ENCODE measurements around the gene CRY2. TPM values are rescaled to one million over a fixed set of nuclear protein-coding genes. Genes with fewer than 3 reads are reported as not detected.

CRY2 gene
- 10 to 100 TPM; 36.4 to 85.9 (median 37.9) TPM for total RNA-seq

- Histone ChIP-seq H3K36me3 (no peaks in the 10 kb centered on the region), H3K9me3 (no peaks in the 10 kb centered on the region), H3K4me3 (peak within 1 kb of the TSS; percentile 88 to 97 (median 95)), H3K27me3 (no peaks in the 10 kb centered on the region), H3K4me1 (peaks cover 54 to 56% of the 10 kb centered on the region in 2 donors), H3K27ac (peak within 1 kb of the TSS; percentile 98 to 99 (median 99))
- DNase-seq (peak; percentile 98 to 99), ATAC-seq (peak; percentile 81 to 82)
- TF ChIP-seq CTCF (IDR thresholded peaks at IDR 0.05 in 4 of 5, conservative IDR thresholded peaks at IDR 0.05 in 1 of 5) (no peak), POLR2A (IDR thresholded peaks at IDR 0.05) (peak; percentile 99)
- intact Hi-C loops (cut with DNase I; ENCODE audit: low total_unique reads): loop anchor here (1.0 to 10.0 kb wide), 4 partner anchors 42 to 180 kb away; partner anchors contain the start of genes CHST1 and SLC35C1
- in situ Hi-C loops (cut with MboI; ENCODE audit: low sequenced_read_pairs in 4 of 4): loop anchor here in 2 of 4 donors (5.0 to 10.0 kb wide), 2 partner anchors 68 to 70 kb away; partner anchors contain the start of gene PEX16 (in 2 of the 2)
Observed at GRCh38 chr11:45846974-45847910, at the start of gene CRY2. CRY2 (plus strand) TSS chr11:45847475; CDS start chr11:45847491, 16 bp downstream.

GRCh38 chr11:45798793-45799441 is 48.4 kb upstream of the CRY2 start:
- in situ Hi-C loops (cut with MboI; ENCODE audit: low sequenced_read_pairs in 4 of 4) (no loop called here), intact Hi-C loops (cut with DNase I; ENCODE audit: low total_unique reads) (no loop called here)
- no peaks in the 10 kb centered on the region for H3K36me3 ChIP-seq
- H3K9me3 ChIP-seq: no peaks in the 10 kb centered on the region
- H3K27me3 ChIP-seq: no peaks in the 10 kb centered on the region
- no peak for DNase-seq
- no peak overlapping the region for H3K27ac ChIP-seq
- TF ChIP-seq POLR2A (IDR thresholded peaks at IDR 0.05) (no peak), CTCF (IDR thresholded peaks at IDR 0.05 in 4 of 5, conservative IDR thresholded peaks at IDR 0.05 in 1 of 5) (no peak)
- H3K4me3 ChIP-seq: no peak overlapping the region
- ATAC-seq: no peak
- no peaks in the 10 kb centered on the region for H3K4me1 ChIP-seq

GRCh38 chr11:45799562-45799961 is 47.7 kb upstream of the CRY2 start:
- H3K27ac ChIP-seq: no peak overlapping the region
- no peaks in the 10 kb centered on the region for H3K36me3 ChIP-seq
- H3K9me3 ChIP-seq: no peaks in the 10 kb centered on the region
- no peaks in the 10 kb centered on the region for H3K27me3 ChIP-seq
- in situ Hi-C loops (cut with MboI; ENCODE audit: low sequenced_read_pairs in 4 of 4) (no loop called here), intact Hi-C loops (cut with DNase I; ENCODE audit: low total_unique reads) (no loop called here)
- no peak overlapping the region for H3K4me3 ChIP-seq
- no peaks in the 10 kb centered on the region for H3K4me1 ChIP-seq
- no peak for ATAC-seq
- DNase-seq: no peak
- TF ChIP-seq CTCF (IDR thresholded peaks at IDR 0.05 in 4 of 5, conservative IDR thresholded peaks at IDR 0.05 in 1 of 5) (no peak), POLR2A (IDR thresholded peaks at IDR 0.05) (no peak)

- Histone ChIP-seq H3K4me1 (no peaks in the 10 kb centered on the region), H3K9me3 (no peaks in the 10 kb centered on the region), H3K27ac (no peak overlapping the region), H3K36me3 (no peaks in the 10 kb centered on the region), H3K27me3 (no peaks in the 10 kb centered on the region), H3K4me3 (no peak overlapping the region)
- intact Hi-C loops (cut with DNase I; ENCODE audit: low total_unique reads) (no loop called here), in situ Hi-C loops (cut with MboI; ENCODE audit: low sequenced_read_pairs in 4 of 4) (no loop called here)
- TF ChIP-seq CTCF (IDR thresholded peaks at IDR 0.05 in 4 of 5, conservative IDR thresholded peaks at IDR 0.05 in 1 of 5): no peak
- no peak for TF ChIP-seq POLR2A (IDR thresholded peaks at IDR 0.05)
- no peak for DNase-seq
- no peak for ATAC-seq
Observed at GRCh38 chr11:45800261-45800660, 47.0 kb upstream of the CRY2 start.

Data from gastrocnemius medialis (tissue), 4 donors.